GM12892 (cell line): ENCODE measurements around the gene SERPINE1.

ENCODE experiments used
- POLR2A ChIP-seq: IDR thresholded peaks from 2 replicates; pipeline ENCODE4 v1.6.1; 2011; ENCODE audit warnings: low read depth, low read length, control low read depth
- POLR2AphosphoS5 ChIP-seq: IDR thresholded peaks from 2 replicates; pipeline ENCODE4 v1.6.1; 2011; ENCODE audit warnings: low read depth, low read length, control low read depth

GRCh38 chr7:101171442-101171837 is 44.5 kb downstream of the SERPINE1 start:
- TF ChIP-seq POLR2A = no peak
- no peak for TF ChIP-seq POLR2AphosphoS5
